HuH-7 (cell line): ENCODE results near the gene TBC1D21.
A peak's percentile ranks its signal among the peaks of the same experiment; 100 is the strongest.

Source experiments
- DNase-seq: peaks from one replicate; pipeline ENCODE4 v3.0.0; 2011; ENCODE audit warnings: low spot score

The TBC1D21 gene

GRCh38 chr15:73873456-73873855 is at the start of gene TBC1D21:
Gene TBC1D21, plus strand, starts transcription at chr15:73873564. Its CDS starts 146 bp downstream, at chr15:73873710.
- no peak for DNase-seq

- DNase-seq, result no peak
Measured at GRCh38 chr15:73826711-73827251, 46.6 kb upstream of the TBC1D21 start.

GRCh38 chr15:73829523-73829922 is 43.8 kb upstream of the TBC1D21 start:
- DNase-seq, result no peak

- no peak for DNase-seq
Measured at GRCh38 chr15:73832657-73833056, 40.7 kb upstream of the TBC1D21 start.

- no peak for DNase-seq
Measured at GRCh38 chr15:73836845-73837244, 36.5 kb upstream of the TBC1D21 start.

GRCh38 chr15:73838831-73839426 is 34.4 kb upstream of the TBC1D21 start:
- DNase-seq, result no peak

GRCh38 chr15:73839699-73840377 is 33.5 kb upstream of the TBC1D21 start:
- DNase-seq, result no peak

- DNase-seq, result no peak
Measured at GRCh38 chr15:73840771-73841170, 32.6 kb upstream of the TBC1D21 start.

GRCh38 chr15:73841756-73842725 is 31.3 kb upstream of the TBC1D21 start:
- no peak for DNase-seq

- DNase-seq, result no peak
Measured at GRCh38 chr15:73843787-73844186, 29.6 kb upstream of the TBC1D21 start.

- no peak for DNase-seq
Measured at GRCh38 chr15:73844356-73844755, 29.0 kb upstream of the TBC1D21 start.

GRCh38 chr15:73845507-73845906 is 27.9 kb upstream of the TBC1D21 start:
- DNase-seq, result no peak

- DNase-seq, result no peak
Measured at GRCh38 chr15:73845907-73846306, 27.5 kb upstream of the TBC1D21 start.

GRCh38 chr15:73849641-73850040 is 23.7 kb upstream of the TBC1D21 start:
- DNase-seq, result no peak

GRCh38 chr15:73850228-73850627 is 23.1 kb upstream of the TBC1D21 start:
- no peak for DNase-seq

GRCh38 chr15:73851689-73852088 is 21.7 kb upstream of the TBC1D21 start:
- DNase-seq, result peak; percentile 49

- no peak for DNase-seq
Measured at GRCh38 chr15:73852507-73852906, 20.9 kb upstream of the TBC1D21 start.

- no peak for DNase-seq
Measured at GRCh38 chr15:73854265-73854664, 19.1 kb upstream of the TBC1D21 start.

- DNase-seq, result no peak
Measured at GRCh38 chr15:73856458-73857192, 16.7 kb upstream of the TBC1D21 start.

- DNase-seq, result no peak
Measured at GRCh38 chr15:73857193-73857920, 16.0 kb upstream of the TBC1D21 start.

- no peak for DNase-seq
Measured at GRCh38 chr15:73858062-73858461, 15.3 kb upstream of the TBC1D21 start.
